ENCODE results near the gene MRPL38.

MRPL38 gene

GRCh38 chr17:75920045-75920560 is 15.4 kb upstream of the MRPL38 start:
- H2AFZ ChIP-seq (ENCODE audit: low read depth, low read length): no peak overlapping the region
- H3K4me1 ChIP-seq (ENCODE audit: insufficient read depth, low read length): no peaks in the 10 kb centered on the region
- H3K27ac ChIP-seq (ENCODE audit: low read length): no peak overlapping the region
- H3K27me3 ChIP-seq (ENCODE audit: insufficient read depth, low read length, poor library complexity): no peaks in the 10 kb centered on the region
- no peak overlapping the region for H3K4me3 ChIP-seq (ENCODE audit: low read depth in 1 of 2, low read length in 2 of 2)
- no peak overlapping the region for H3K9ac ChIP-seq (ENCODE audit: low read depth, low read length)
- no peak for ATAC-seq (ENCODE audit: insufficient read depth, low read depth)
- no peaks in the 10 kb centered on the region for H3K79me2 ChIP-seq (ENCODE audit: insufficient read depth, low read length)
- no peak for DNase-seq
- no peaks in the 10 kb centered on the region for H4K20me1 ChIP-seq (ENCODE audit: insufficient read depth, low read length)
- H3K9me3 ChIP-seq (ENCODE audit: insufficient read depth, low read length, severe bottlenecking): no peaks in the 10 kb centered on the region
- H3K4me2 ChIP-seq (ENCODE audit: insufficient read depth, low read length): no peak overlapping the region
- peaks cover 40% of the 10 kb centered on the region for H3K36me3 ChIP-seq (ENCODE audit: insufficient read depth, low read length)
- TF ChIP-seq CTCF (IDR thresholded peaks at IDR 0.05; ENCODE audit: borderline replicate concordance, extremely low read depth, low read length, poor library complexity, severe bottlenecking): no peak
- TF ChIP-seq EZH2 (IDR thresholded peaks at IDR 0.05; ENCODE audit: borderline replicate concordance, low read depth, low read length, severe bottlenecking): no peak

GRCh38 chr17:75919611-75920010 is 14.9 kb upstream of the MRPL38 start:
- no peaks in the 10 kb centered on the region for H3K4me1 ChIP-seq (ENCODE audit: insufficient read depth, low read length)
- no peak overlapping the region for H3K4me3 ChIP-seq (ENCODE audit: low read depth in 1 of 2, low read length in 2 of 2)
- no peaks in the 10 kb centered on the region for H3K79me2 ChIP-seq (ENCODE audit: insufficient read depth, low read length)
- no peaks in the 10 kb centered on the region for H3K9me3 ChIP-seq (ENCODE audit: insufficient read depth, low read length, severe bottlenecking)
- H2AFZ ChIP-seq (ENCODE audit: low read depth, low read length): no peak overlapping the region
- no peak overlapping the region for H3K9ac ChIP-seq (ENCODE audit: low read depth, low read length)
- no peak overlapping the region for H3K27ac ChIP-seq (ENCODE audit: low read length)
- TF ChIP-seq EZH2 (IDR thresholded peaks at IDR 0.05; ENCODE audit: borderline replicate concordance, low read depth, low read length, severe bottlenecking) (no peak), CTCF (IDR thresholded peaks at IDR 0.05; ENCODE audit: borderline replicate concordance, extremely low read depth, low read length, poor library complexity, severe bottlenecking) (no peak)
- H3K4me2 ChIP-seq (ENCODE audit: insufficient read depth, low read length): no peak overlapping the region
- ATAC-seq (ENCODE audit: insufficient read depth, low read depth) (no peak), DNase-seq (no peak)
- H3K27me3 ChIP-seq (ENCODE audit: insufficient read depth, low read length, poor library complexity): no peaks in the 10 kb centered on the region
- no peaks in the 10 kb centered on the region for H4K20me1 ChIP-seq (ENCODE audit: insufficient read depth, low read length)
- peaks cover 45% of the 10 kb centered on the region for H3K36me3 ChIP-seq (ENCODE audit: insufficient read depth, low read length)

GRCh38 chr17:75917917-75918445 is 13.3 kb upstream of the MRPL38 start:
- Histone ChIP-seq H3K4me2 (ENCODE audit: insufficient read depth, low read length) (no peak overlapping the region), H3K27ac (ENCODE audit: low read length) (no peak overlapping the region), H3K4me3 (ENCODE audit: low read depth in 1 of 2, low read length in 2 of 2) (no peak overlapping the region), H3K4me1 (ENCODE audit: insufficient read depth, low read length) (no peaks in the 10 kb centered on the region), H3K79me2 (ENCODE audit: insufficient read depth, low read length) (no peaks in the 10 kb centered on the region), H3K9ac (ENCODE audit: low read depth, low read length) (no peak overlapping the region), H3K9me3 (ENCODE audit: insufficient read depth, low read length, severe bottlenecking) (no peaks in the 10 kb centered on the region), H4K20me1 (ENCODE audit: insufficient read depth, low read length) (no peaks in the 10 kb centered on the region), H3K36me3 (ENCODE audit: insufficient read depth, low read length) (peaks cover 46% of the 10 kb centered on the region), H2AFZ (ENCODE audit: low read depth, low read length) (no peak overlapping the region), H3K27me3 (ENCODE audit: insufficient read depth, low read length, poor library complexity) (no peaks in the 10 kb centered on the region)
- no peak for DNase-seq
- ATAC-seq (ENCODE audit: insufficient read depth, low read depth): no peak
- TF ChIP-seq EZH2 (IDR thresholded peaks at IDR 0.05; ENCODE audit: borderline replicate concordance, low read depth, low read length, severe bottlenecking) (no peak), CTCF (IDR thresholded peaks at IDR 0.05; ENCODE audit: borderline replicate concordance, extremely low read depth, low read length, poor library complexity, severe bottlenecking) (no peak)

Data from DND-41 (cell line).